Glomerular visceral epithelial cell (primary cell): ENCODE results near the gene SORCS2.

ENCODE experiments used
- DNase-seq: peaks from one replicate; pipeline ENCODE4 v3.0.0-alpha.2; 2016; ENCODE audit errors: extremely low spot score

The SORCS2 gene

GRCh38 chr4:7529368-7530080 is 337.2 kb downstream of the SORCS2 start:
- no peak for DNase-seq

DNA sequence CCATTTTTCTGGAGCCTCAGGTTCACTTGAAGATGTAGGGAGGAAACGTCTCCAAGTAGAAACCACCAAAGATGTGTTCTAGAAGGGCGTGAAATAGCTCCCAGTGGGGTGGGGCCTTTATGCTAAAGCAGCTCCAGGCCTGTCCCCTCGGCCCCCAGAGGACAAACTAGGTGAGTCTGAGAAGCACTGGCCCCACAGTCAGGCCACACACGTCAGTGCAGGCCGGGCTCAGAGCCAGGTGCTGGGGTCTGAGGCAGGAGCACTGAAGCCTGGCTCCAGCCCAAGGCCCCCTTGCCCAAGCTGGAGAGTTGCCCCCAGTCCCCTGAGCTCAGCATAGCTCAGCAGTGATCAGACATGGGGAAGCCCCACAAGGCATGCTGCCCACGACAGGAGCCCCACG is 337.7 kb downstream of the SORCS2 start:
- DNase-seq: no peak

GRCh38 chr4:7530932-7531639 is 338.7 kb downstream of the SORCS2 start:
- DNase-seq: peak; percentile 35

DNA sequence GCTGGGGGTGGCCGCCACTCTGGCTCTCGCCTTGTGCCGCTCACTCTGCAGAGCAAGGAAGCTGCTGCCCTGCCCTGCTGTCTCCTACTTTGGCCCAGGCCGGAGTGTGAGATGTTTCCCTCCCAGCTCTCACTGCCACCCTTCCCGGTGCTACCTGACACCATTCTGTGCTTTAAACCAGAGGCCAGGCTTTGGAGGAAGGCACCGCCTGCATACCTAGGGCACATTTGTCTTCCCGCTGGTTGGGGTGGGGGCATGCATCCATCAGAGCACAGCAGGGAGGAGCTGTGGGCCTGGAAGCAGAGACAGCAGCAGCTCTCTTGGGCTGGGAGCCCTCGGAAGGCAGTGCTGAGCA is 339.3 kb downstream of the SORCS2 start:
- no peak for DNase-seq

DNA sequence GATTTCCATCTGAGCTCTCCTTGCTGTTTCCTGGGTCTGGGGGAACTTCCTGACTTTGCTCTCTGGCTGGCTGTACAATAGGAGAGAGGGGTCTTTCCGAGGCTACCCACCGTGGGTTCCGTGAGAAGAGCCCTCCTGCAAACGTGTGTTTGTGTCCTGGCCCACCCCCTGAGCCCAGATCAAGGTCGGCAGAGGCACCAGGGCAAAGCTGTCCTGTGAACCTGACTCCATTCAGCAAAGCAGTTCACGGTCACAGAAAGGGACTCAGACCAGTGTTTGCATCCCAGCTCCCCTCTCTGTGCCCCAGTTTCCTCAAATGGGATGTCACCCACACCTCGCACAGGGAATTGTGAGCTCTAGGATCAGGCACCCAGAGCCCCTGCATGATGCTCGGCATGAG is 339.7 kb downstream of the SORCS2 start:
- DNase-seq: no peak

DNA sequence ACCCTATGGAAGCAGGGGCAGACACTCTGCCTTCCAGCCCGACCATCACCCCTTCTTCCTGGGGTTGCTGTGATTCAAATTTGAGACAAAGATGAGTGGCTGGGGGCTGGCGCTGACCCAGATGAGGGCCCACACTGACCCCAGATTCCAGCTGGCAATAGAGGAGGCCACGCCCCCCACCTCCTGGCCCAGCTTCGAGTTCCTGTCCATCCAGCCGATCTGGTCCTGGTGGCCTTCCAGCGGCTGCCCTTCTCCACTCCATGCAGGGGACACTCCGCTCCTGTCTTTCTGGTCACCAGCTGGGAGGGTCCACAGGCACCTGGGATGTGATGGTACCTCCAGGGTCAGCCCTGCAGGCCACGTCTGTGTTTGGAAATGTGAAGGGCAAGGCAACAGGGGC is 340.9 kb downstream of the SORCS2 start:
- DNase-seq: no peak

DNA sequence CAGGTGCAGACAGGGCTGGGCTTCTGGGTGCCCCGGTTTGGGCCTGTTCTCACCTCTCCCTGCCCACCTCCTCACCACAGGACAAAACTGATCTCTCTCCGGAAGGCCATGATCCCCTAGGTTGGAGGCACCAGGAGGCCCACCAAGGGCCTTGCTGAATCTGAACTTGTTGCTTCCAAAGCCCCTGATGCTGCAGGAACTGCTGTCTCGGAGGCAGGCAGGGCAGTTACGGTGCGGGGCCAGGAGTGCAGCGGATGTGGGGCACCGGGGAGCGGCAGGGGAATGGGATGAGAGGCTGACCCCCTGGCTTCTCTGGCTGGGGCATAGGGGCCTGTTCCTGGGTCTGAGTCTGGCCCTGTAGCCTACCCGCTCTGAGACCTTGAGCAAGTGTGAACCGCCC is 342.8 kb downstream of the SORCS2 start:
- no peak for DNase-seq

- DNase-seq: no peak
Measured at GRCh38 chr4:7535619-7536018, 343.3 kb downstream of the SORCS2 start.

GRCh38 chr4:7536876-7537275 is 344.5 kb downstream of the SORCS2 start:
- DNase-seq: no peak

- DNase-seq: no peak
Measured at GRCh38 chr4:7537853-7538400, 345.6 kb downstream of the SORCS2 start.

DNA sequence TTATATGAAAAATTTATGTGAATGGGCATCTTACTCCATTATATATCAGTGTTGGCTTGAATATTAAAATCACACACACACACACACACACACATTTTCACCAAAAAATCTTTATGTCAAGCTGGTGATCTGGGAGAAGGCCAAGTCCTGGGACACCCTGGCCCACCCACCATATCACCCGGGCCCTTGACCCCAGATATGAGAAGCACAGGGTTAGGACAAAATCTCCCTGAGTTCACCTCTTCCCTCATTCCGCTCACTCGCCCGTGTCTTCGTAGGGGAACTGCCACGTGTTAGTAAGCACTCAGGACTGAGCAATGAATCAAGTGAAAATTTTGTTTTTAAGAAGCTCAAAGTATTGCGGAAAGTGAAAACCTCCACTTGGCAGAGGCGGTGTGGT is 346.2 kb downstream of the SORCS2 start:
- DNase-seq: no peak

DNA sequence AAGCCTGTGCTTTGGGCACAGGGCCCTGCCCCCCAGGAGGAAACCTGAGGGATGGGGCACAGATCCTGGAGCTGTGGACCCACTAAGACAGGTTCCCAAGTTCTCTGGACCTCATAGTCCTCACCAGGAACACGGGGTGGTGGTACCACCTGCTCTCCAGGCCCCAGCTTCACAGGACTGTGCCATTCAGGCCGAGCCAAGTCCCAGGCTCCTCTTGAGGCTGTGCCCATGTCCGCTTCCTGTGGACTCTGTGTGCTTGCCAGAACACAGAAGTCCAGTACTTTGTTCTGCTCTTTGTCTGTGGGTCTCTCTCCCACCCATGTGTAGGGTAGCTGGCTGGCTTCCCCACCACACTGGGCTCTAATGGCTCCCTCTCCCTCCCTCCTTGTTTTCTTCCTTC is 346.8 kb downstream of the SORCS2 start:
- no peak for DNase-seq

GRCh38 chr4:7539659-7540058 is 347.3 kb downstream of the SORCS2 start:
- peak; percentile 12 for DNase-seq

GRCh38 chr4:7540206-7540605 is 347.9 kb downstream of the SORCS2 start:
- DNase-seq: no peak

DNA sequence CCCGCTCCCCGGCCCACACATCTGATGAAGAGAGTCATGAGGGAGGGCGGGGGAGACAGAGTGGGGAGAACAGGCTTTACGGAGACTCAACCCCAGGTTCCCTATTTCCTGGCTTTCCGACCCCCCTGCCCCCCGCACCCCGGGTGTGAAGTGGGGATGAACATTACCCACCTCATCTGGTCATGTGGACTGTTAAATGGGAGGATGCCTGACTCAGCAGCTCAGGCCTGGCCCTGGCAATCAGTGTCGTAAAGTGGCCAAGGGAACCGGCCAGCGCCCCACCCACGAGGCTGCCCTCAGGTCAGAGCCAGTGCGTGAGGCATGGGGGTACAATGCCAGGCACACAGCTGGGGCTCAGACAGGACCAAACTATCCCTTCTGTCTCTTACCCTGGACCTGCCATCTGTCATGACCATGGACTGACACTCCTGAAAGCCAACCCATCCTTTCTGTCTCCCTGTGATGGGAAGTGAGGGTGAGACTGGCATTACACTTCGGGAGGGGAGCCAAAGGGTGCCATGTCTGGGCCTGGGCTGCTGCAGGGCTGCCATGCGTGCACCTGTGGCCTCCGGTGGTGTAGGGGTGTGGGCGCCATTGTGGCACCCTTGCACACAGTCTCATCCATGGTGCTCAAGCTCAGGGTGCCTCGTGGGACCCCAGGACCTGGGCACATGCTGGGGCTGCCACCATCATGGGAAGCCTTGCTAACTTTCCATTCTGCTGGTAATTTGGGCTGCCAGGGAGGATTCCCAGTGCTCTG is 348.5 kb downstream of the SORCS2 start:
- no peak for DNase-seq

- no peak for DNase-seq
Measured at GRCh38 chr4:7541414-7541810, 349.1 kb downstream of the SORCS2 start.

GRCh38 chr4:7542781-7543180 is 350.4 kb downstream of the SORCS2 start:
- no peak for DNase-seq

DNA sequence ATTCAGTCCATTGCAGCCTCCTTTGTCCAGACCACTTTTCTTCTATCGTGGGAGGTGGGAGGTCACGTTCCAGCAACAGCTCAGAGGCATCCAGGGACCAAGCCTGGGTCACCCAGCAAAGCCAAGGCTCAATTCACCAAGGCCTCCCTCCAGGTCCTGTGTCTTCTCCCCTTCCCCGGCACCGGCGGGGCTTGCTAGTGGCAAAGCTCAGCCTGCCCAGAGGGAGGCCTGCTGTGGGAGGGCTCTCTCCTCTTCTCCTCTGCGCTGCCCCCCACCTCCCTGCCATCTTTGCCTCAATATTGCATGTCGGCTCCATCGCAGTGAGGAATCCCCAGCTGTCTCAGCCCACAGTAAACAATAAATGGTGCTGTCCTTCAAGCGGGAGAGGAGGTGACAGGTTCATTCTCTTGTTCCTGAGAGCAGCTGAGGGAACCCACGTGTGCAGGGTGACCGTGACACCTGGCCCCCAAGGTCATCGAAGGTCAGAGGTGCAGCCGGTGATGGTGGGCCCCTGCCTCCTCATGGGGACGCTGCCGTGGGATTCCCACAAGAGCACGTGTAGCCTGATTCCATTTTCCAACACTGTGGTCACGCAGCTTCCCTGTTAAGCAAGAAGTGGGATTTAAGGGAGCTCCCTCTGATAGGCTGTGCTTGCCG is 353.9 kb downstream of the SORCS2 start:
- no peak for DNase-seq

DNA sequence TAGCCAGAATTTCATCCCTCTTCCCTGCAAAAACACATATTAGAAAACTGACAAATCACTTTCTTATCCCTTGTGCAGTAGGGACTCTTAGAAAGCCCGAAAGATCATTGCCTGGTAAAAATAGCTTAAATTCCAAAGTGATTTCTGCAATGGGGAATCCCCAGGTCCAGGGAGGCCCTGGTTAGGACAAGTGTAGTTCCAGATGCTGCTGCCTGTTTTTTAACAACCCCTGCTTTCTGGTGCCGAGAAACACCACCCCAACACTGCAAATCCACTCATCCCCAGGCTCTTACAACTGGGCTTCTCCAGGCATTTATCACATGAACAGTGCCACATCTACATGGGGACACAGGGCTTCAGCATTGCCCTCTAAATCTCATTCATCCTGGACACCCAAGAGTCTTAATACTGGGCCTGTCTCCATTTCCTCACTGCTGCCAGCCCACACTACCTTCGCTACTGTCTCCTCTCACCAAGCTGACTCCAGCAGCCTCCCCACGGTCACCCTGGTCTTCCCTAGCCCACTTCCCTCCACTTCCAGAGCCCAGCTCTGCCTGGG is 354.6 kb downstream of the SORCS2 start:
- DNase-seq: peak; percentile 4

DNA sequence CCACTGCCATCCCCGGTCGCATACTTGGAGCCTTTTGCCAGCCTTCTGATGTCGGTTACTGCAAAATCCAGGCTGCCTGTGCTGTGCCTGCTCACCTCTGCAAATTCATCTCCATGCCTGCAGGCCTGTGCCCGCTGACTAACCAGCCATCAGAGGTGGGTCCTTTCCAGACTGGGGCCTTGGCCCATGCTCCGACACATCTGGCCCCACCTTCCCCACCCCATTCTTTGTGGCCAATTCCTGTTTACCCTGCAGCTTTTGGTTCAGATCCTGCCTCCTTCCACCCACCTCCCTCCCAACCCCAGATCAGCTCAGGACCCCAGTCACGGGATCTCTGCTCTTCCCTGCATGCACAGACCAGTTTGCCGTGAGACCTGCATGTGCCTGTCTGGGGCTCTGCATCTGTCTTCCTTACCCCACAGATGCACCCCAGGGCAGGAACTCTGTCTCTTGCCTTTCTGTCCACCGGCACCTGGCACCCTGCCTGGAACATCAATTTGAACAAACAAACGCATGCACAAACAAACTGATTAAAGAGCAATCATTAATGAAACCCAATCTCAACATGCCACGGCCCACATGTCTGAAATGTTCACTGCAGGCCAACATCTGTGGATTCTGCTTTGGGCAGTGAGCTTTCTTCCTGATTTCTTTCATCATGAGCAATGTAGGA is 355.2 kb downstream of the SORCS2 start:
- no peak for DNase-seq

DNA sequence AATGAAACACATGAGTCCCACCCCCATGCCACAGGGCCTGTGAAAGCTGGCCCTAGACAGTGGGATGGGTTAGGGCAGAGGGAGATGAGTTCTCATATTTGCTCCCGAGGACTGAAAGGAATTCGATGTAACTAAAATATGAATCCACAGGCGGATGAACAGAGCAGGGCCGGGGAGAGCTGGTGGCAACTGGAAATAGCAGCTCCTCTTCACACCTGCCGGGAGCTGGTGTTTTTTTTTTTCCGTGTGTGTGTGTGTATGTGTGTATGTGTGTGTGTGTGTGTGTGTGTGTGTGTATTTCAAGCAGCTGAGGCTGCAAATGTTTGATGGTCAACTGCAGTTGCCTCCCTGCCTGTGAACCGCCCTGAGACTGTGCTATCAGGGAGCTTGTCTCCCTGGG is 357.5 kb downstream of the SORCS2 start:
- DNase-seq: no peak
